Right lobe of liver (tissue), 4 donors: ENCODE data around the gene NAP1L5.

Experiments
- POLR2A ChIP-seq: fragments of 450-650 bp; IDR thresholded peaks from one replicate; pipeline ENCODE4 v1.6.1; 2017; ENCODE audit warnings: antibody characterized with exemption, mild to moderate bottlenecking
- TF ChIP-seq, protein P1 (sequence below), 4 donors: fragments of 200-600 bp in 3 of 4; fragments of 450-650 bp in 1 of 4; IDR thresholded peaks; one replicate each; pipeline versions ENCODE4 v1.5.1 to v1.8.0; 2016 to 2022; ENCODE audit warnings: antibody characterized with exemption in 4 of 4, mild to moderate bottlenecking in 2 of 4
- donor health status: DM: no; HTN: no; CAD: no.
- donor health status: DM: no; HTN: no; CAD: no.
- donor health status: DM: no; HTN: yes; CAD: no.

DNA sequence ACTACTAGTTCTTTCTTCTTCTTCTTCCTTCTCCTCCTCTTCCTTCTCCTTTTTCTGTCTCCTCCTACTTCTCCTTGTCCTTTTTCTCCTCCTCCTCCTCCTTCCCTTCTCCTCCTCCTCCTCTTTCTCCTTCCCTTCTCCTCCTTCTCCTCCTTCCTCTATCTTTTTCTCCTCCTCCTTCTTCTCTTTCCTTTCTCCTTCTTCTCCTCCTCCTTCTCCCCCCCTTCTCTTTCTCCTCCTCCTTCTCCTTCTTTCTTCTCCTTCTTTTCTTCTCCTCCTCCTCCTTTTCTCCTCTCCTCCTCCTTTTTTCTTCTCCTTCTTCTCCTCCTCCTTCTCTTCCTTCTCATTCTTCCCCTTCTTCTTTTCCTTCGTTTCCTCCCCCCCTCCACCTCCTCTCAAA is 21.8 kb upstream of the NAP1L5 start:
- TF ChIP-seq, protein P1, sequence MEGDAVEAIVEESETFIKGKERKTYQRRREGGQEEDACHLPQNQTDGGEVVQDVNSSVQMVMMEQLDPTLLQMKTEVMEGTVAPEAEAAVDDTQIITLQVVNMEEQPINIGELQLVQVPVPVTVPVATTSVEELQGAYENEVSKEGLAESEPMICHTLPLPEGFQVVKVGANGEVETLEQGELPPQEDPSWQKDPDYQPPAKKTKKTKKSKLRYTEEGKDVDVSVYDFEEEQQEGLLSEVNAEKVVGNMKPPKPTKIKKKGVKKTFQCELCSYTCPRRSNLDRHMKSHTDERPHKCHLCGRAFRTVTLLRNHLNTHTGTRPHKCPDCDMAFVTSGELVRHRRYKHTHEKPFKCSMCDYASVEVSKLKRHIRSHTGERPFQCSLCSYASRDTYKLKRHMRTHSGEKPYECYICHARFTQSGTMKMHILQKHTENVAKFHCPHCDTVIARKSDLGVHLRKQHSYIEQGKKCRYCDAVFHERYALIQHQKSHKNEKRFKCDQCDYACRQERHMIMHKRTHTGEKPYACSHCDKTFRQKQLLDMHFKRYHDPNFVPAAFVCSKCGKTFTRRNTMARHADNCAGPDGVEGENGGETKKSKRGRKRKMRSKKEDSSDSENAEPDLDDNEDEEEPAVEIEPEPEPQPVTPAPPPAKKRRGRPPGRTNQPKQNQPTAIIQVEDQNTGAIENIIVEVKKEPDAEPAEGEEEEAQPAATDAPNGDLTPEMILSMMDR (IDR thresholded peaks at IDR 0.05), result no peak
- TF ChIP-seq POLR2A, result no peak
